ENCODE measurements around the gene SCN9A. TPM values are rescaled to one million over a fixed set of nuclear protein-coding genes. Genes with fewer than 3 reads are reported as not detected.

Gene SCN9A
- total RNA-seq, 4 donors from 2014 or later: 1.5 to 14.2 (median 4.6) TPM

DNA sequence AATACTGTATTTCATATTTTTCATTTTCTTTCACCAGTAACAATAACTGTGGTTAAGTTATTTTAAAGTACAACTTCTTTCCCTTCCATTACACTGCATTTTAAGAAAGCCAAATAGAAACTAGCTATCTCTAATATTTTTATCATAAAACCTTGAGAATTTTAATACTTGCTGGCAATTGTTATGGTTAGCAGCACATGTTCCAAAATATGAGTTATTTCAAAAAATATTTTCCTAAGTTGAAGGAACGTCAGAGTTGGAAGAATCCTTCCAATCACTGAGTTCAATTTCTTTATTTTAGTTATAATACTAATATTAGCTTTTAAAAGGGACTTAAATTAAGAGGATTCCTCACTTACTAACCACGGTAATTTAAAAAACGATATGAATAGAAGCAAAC is 68.4 kb downstream of the SCN9A start:
- Histone ChIP-seq H3K27ac (no peak overlapping the region), H3K27me3 (no peaks in the 10 kb centered on the region), H3K4me3 (no peak overlapping the region), H3K4me1 (no peaks in the 10 kb centered on the region), H3K9me3 (no peaks in the 10 kb centered on the region), H3K36me3 (no peaks in the 10 kb centered on the region)
- no peak for DNase-seq
- intact Hi-C loops (cut with DNase I; ENCODE audit: low total_unique reads): no loop called here
- TF ChIP-seq, protein P1, sequence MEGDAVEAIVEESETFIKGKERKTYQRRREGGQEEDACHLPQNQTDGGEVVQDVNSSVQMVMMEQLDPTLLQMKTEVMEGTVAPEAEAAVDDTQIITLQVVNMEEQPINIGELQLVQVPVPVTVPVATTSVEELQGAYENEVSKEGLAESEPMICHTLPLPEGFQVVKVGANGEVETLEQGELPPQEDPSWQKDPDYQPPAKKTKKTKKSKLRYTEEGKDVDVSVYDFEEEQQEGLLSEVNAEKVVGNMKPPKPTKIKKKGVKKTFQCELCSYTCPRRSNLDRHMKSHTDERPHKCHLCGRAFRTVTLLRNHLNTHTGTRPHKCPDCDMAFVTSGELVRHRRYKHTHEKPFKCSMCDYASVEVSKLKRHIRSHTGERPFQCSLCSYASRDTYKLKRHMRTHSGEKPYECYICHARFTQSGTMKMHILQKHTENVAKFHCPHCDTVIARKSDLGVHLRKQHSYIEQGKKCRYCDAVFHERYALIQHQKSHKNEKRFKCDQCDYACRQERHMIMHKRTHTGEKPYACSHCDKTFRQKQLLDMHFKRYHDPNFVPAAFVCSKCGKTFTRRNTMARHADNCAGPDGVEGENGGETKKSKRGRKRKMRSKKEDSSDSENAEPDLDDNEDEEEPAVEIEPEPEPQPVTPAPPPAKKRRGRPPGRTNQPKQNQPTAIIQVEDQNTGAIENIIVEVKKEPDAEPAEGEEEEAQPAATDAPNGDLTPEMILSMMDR (IDR thresholded peaks at IDR 0.05): no peak
- no peak for TF ChIP-seq POLR2A (IDR thresholded peaks at IDR 0.05)

DNA sequence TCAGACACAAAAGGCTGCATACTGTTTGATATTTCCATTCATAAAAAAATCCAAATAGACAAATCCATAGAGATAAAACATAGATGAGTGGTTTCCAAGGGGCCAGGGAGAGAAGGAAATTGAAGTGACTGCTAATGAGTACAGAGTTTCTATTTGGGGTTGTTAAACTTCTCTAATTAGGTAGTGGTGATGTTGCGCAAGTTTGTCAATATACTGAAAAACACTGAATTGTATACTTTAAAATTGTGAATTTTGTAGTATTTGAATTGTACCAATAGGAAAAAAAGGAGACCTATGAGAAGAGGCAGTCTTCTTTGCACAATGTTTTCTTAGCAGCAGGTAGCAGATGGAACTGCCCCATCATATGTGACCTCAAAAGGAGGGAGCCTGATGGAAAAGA is 71.1 kb downstream of the SCN9A start:
- Histone ChIP-seq H3K4me1 (no peaks in the 10 kb centered on the region), H3K27ac (no peak overlapping the region), H3K27me3 (no peaks in the 10 kb centered on the region), H3K36me3 (no peaks in the 10 kb centered on the region), H3K4me3 (no peak overlapping the region), H3K9me3 (no peaks in the 10 kb centered on the region)
- DNase-seq: no peak
- no peak for TF ChIP-seq POLR2A (IDR thresholded peaks at IDR 0.05)
- TF ChIP-seq, protein P1 (IDR thresholded peaks at IDR 0.05): no peak
- intact Hi-C loops (cut with DNase I; ENCODE audit: low total_unique reads): no loop called here

DNA sequence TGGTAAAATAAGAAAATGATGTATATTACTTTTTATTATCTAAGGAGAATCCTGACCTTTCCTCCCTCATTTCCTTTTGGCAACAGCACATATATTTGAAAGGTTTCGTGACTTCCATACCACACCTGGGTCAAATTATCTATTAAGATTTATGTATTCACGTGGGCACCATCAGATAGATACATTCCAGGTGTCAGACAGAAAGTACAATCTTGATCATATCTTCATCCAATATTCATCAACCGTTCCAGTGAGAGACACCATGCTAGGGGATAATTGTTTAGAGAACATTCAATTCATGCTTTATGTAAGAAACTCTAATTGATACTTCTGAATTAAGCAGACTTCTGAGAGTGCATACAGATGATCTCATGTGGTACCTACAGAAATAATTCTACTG is 73.7 kb downstream of the SCN9A start:
- H3K36me3 ChIP-seq: no peaks in the 10 kb centered on the region
- intact Hi-C loops (cut with DNase I; ENCODE audit: low total_unique reads): no loop called here
- H3K4me1 ChIP-seq: no peaks in the 10 kb centered on the region
- no peaks in the 10 kb centered on the region for H3K9me3 ChIP-seq
- TF ChIP-seq, protein P1 (IDR thresholded peaks at IDR 0.05): no peak
- TF ChIP-seq POLR2A (IDR thresholded peaks at IDR 0.05): no peak
- H3K27me3 ChIP-seq: no peaks in the 10 kb centered on the region
- H3K27ac ChIP-seq: no peak overlapping the region
- no peak overlapping the region for H3K4me3 ChIP-seq
- DNase-seq: no peak

DNA sequence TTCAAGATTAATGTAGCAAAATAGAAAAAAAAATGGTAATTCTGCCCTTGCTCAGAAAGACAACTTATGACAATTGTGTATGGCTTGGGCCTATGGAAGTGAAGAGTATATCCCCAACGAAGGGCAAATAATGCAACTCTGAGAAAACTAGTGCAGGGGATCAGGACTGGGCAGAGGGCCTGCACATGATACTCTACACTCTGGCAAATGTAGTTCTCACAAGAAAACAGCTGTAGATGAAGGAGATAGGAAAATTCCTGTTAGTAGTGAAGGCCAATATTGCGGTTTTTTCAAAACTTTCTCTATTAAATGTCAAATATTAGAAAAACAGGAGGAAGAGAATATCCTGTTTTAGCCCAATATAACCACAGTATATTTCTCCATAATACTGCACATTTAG is 77.8 kb downstream of the SCN9A start:
- H3K4me3 ChIP-seq: no peak overlapping the region
- DNase-seq: no peak
- no peak for TF ChIP-seq POLR2A (IDR thresholded peaks at IDR 0.05)
- TF ChIP-seq, protein P1 (IDR thresholded peaks at IDR 0.05): no peak
- no peaks in the 10 kb centered on the region for H3K27me3 ChIP-seq
- no peaks in the 10 kb centered on the region for H3K4me1 ChIP-seq
- H3K36me3 ChIP-seq: no peaks in the 10 kb centered on the region
- no peak overlapping the region for H3K27ac ChIP-seq
- intact Hi-C loops (cut with DNase I; ENCODE audit: low total_unique reads): no loop called here
- H3K9me3 ChIP-seq: no peaks in the 10 kb centered on the region

DNA sequence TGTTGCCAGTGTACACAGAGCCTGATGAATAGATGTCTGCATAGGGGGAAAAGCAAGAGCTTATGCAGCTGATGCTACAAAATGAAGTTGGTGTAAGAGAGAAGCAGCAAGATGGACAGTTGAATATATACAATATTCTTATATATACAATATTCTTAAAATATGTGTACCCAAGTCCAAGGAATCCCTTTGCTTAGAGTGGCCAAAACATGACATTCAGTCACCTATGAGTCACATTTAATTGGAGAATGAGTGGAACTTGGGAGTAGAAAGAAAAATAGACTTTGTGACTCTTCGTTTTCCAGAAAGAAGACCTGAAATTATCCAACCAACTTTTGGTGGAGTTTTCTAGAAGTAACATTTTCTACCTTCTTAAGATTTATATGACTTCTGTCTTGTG is 81.8 kb downstream of the SCN9A start:
- H3K9me3 ChIP-seq: no peaks in the 10 kb centered on the region
- intact Hi-C loops (cut with DNase I; ENCODE audit: low total_unique reads): no loop called here
- H3K4me1 ChIP-seq: no peaks in the 10 kb centered on the region
- TF ChIP-seq, protein P1 (IDR thresholded peaks at IDR 0.05): no peak
- TF ChIP-seq POLR2A (IDR thresholded peaks at IDR 0.05): no peak
- no peak for DNase-seq
- H3K4me3 ChIP-seq: no peak overlapping the region
- H3K36me3 ChIP-seq: no peaks in the 10 kb centered on the region
- H3K27me3 ChIP-seq: no peaks in the 10 kb centered on the region
- no peak overlapping the region for H3K27ac ChIP-seq

All from uterus (tissue), 4 donors.